ENCODE data around the gene ABCB1. TPM values are rescaled to one million over a fixed set of nuclear protein-coding genes. Genes with fewer than 3 reads are reported as not detected.

ABCB1 gene
- 10 to 100 TPM; 16.5 to 21.1 (median 18.8) TPM for polyA plus RNA-seq (ENCODE audit: insufficient read length in 4 of 4)

- DNase-seq (ENCODE audit: low read depth in 4 of 4, low spot score in 2 of 4), result peak in 3 of 4 donors; percentile 5 to 45 (median 25)
These were observed at the start of gene ABCB1 for GRCh38 chr7:87600130-87601124. Gene ABCB1 (minus strand): TSS chr7:87600884. CDS start chr7:87600184, 700 bp downstream.

GRCh38 chr7:87648316-87648715 is 47.6 kb upstream of the ABCB1 start:
- no peak for DNase-seq (ENCODE audit: low read depth in 4 of 4, low spot score in 2 of 4)

GRCh38 chr7:87645446-87645845 is 44.8 kb upstream of the ABCB1 start:
- DNase-seq (ENCODE audit: low read depth in 4 of 4, low spot score in 2 of 4), result no peak

- DNase-seq (ENCODE audit: low read depth in 4 of 4, low spot score in 2 of 4), result no peak
These were observed 35.2 kb upstream of the ABCB1 start for GRCh38 chr7:87635921-87636320.

- peak in 2 of 4 donors; percentile 26 to 31 for DNase-seq (ENCODE audit: low read depth in 4 of 4, low spot score in 2 of 4)
These were observed 28.3 kb upstream of the ABCB1 start for GRCh38 chr7:87628780-87629569.

GRCh38 chr7:87627634-87627994 is 26.9 kb upstream of the ABCB1 start:
- DNase-seq (ENCODE audit: low read depth in 4 of 4, low spot score in 2 of 4), result no peak

GRCh38 chr7:87625101-87625500 is 24.4 kb upstream of the ABCB1 start:
- DNase-seq (ENCODE audit: low read depth in 4 of 4, low spot score in 2 of 4), result no peak

- no peak for DNase-seq (ENCODE audit: low read depth in 4 of 4, low spot score in 2 of 4)
These were observed 23.9 kb upstream of the ABCB1 start for GRCh38 chr7:87624628-87625027.

GRCh38 chr7:87615197-87615596 is 14.5 kb upstream of the ABCB1 start:
- no peak for DNase-seq (ENCODE audit: low read depth in 4 of 4, low spot score in 2 of 4)

GRCh38 chr7:87609916-87610315 is 9.2 kb upstream of the ABCB1 start:
- no peak for DNase-seq (ENCODE audit: low read depth in 4 of 4, low spot score in 2 of 4)

- no peak for DNase-seq (ENCODE audit: low read depth in 4 of 4, low spot score in 2 of 4)
These were observed 7.7 kb upstream of the ABCB1 start for GRCh38 chr7:87608431-87608830.

GRCh38 chr7:87604264-87604663 is 3.6 kb upstream of the ABCB1 start:
- no peak for DNase-seq (ENCODE audit: low read depth in 4 of 4, low spot score in 2 of 4)

- no peak for DNase-seq (ENCODE audit: low read depth in 4 of 4, low spot score in 2 of 4)
These were observed 1.3 kb downstream of the ABCB1 start for GRCh38 chr7:87599336-87599735.

GRCh38 chr7:87598234-87599009 is 2.3 kb downstream of the ABCB1 start:
- no peak for DNase-seq (ENCODE audit: low read depth in 4 of 4, low spot score in 2 of 4)

GRCh38 chr7:87596696-87597095 is 4.0 kb downstream of the ABCB1 start:
- no peak for DNase-seq (ENCODE audit: low read depth in 4 of 4, low spot score in 2 of 4)

- no peak for DNase-seq (ENCODE audit: low read depth in 4 of 4, low spot score in 2 of 4)
These were observed 4.5 kb downstream of the ABCB1 start for GRCh38 chr7:87596136-87596535.

- no peak for DNase-seq (ENCODE audit: low read depth in 4 of 4, low spot score in 2 of 4)
These were observed 8.4 kb downstream of the ABCB1 start for GRCh38 chr7:87592300-87592699.

GRCh38 chr7:87591211-87591610 is 9.5 kb downstream of the ABCB1 start:
- no peak for DNase-seq (ENCODE audit: low read depth in 4 of 4, low spot score in 2 of 4)

GRCh38 chr7:87590578-87590977 is 10.1 kb downstream of the ABCB1 start:
- DNase-seq (ENCODE audit: low read depth in 4 of 4, low spot score in 2 of 4), result no peak

GRCh38 chr7:87589631-87590030 is 11.1 kb downstream of the ABCB1 start:
- DNase-seq (ENCODE audit: low read depth in 4 of 4, low spot score in 2 of 4), result no peak

GRCh38 chr7:87581723-87582122 is 19.0 kb downstream of the ABCB1 start:
- no peak for DNase-seq (ENCODE audit: low read depth in 4 of 4, low spot score in 2 of 4)

Data from left renal cortex interstitium (tissue), 4 donors.